RWPE2 (cell line): Measurements from ENCODE around the gene VENTX.

Experiments used
- ATAC-seq: fragments of 200-7000 bp; cut with Tn5 transposase; 3 replicates; pipeline ENCODE4 v1.9.1; 2021; ENCODE audit warnings: low read depth
- DNase-seq: peaks from one replicate; pipeline ENCODE4 v3.0.0-alpha.2; 2020; ENCODE audit warnings: low spot score
- H3K27ac ChIP-seq: fragments of 450-650 bp; 2 replicates; pipeline ENCODE4 v1.5.1; 2017; ENCODE audit warnings: mild to moderate bottlenecking; ENCODE audit not compliant: poor library complexity, severe bottlenecking
- H3K27me3 ChIP-seq: fragments of 250-450 bp; sonication (Bioruptor Pico); 2 replicates; pipeline ENCODE4 v1.5.1; 2021; ENCODE audit warnings: mild to moderate bottlenecking, moderate library complexity; ENCODE audit not compliant: insufficient read depth, poor library complexity, severe bottlenecking
- H3K36me3 ChIP-seq: fragments of 250-450 bp; sonication (Bioruptor Pico); 2 replicates; pipeline ENCODE4 v1.5.1; 2020; ENCODE audit warnings: low read depth, mild to moderate bottlenecking, moderate library complexity
- H3K4me1 ChIP-seq: fragments of 250-450 bp; sonication (Bioruptor Pico); 2 replicates; pipeline ENCODE4 v1.5.1; 2021; ENCODE audit warnings: mild to moderate bottlenecking, moderate library complexity; ENCODE audit not compliant: insufficient read depth, poor library complexity, severe bottlenecking
- H3K4me3 ChIP-seq: fragments of 250-450 bp; sonication (Bioruptor Pico); 2 replicates; pipeline ENCODE4 v1.5.1; 2021; ENCODE audit warnings: mild to moderate bottlenecking, moderate library complexity; ENCODE audit not compliant: severe bottlenecking
- H3K9me3 ChIP-seq: fragments of 250-450 bp; sonication (Bioruptor Pico); 2 replicates; pipeline ENCODE4 v1.5.1; 2021; ENCODE audit warnings: mild to moderate bottlenecking, moderate library complexity; ENCODE audit not compliant: severe bottlenecking
- TF ChIP-seq, protein P1 (sequence below): fragments of 450-650 bp; IDR thresholded peaks from one replicate; pipeline ENCODE4 v1.5.1; 2017; ENCODE audit warnings: mild to moderate bottlenecking, moderate library complexity; ENCODE audit not compliant: poor library complexity, severe bottlenecking

VENTX gene

DNA sequence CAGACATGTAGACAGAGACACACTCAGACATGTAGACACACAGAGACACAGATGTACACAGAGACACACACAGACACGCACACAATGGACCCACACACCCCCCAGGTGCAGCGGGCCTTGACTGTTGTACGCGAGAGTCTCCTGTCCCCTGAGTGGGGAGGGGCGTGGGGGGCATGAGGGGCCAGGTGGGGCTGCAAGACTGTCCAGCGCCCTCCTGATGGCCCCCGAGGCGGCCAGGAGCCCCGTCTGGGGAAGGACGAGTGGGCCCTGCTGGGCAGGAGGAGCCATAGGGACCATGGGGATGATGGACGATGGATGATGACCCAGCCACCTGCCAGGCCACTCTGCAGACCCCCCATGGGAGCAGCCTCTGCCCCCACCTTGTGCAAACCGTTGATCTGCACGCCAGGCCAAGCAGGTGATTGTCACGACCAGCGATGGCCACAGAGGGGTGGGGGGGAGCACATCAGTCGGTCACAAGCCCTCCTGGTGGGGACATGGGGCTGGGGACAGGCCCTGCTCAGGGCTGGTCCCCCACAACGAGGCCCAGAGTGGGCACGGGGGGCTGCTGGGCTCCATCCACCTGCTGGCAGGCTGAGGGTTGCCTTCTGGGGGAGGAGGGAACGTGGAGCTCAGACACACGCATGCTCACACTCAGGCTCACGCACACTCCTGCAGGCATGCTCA lies 11.6 kb downstream of the VENTX start:
- no peak overlapping the region for H3K4me3 ChIP-seq
- DNase-seq (no peak), ATAC-seq (no peak)
- no peaks in the 10 kb centered on the region for H3K4me1 ChIP-seq
- no peak overlapping the region for H3K27ac ChIP-seq
- H3K27me3 ChIP-seq, result no peaks in the 10 kb centered on the region
- H3K9me3 ChIP-seq, result no peaks in the 10 kb centered on the region
- TF ChIP-seq, protein P1, sequence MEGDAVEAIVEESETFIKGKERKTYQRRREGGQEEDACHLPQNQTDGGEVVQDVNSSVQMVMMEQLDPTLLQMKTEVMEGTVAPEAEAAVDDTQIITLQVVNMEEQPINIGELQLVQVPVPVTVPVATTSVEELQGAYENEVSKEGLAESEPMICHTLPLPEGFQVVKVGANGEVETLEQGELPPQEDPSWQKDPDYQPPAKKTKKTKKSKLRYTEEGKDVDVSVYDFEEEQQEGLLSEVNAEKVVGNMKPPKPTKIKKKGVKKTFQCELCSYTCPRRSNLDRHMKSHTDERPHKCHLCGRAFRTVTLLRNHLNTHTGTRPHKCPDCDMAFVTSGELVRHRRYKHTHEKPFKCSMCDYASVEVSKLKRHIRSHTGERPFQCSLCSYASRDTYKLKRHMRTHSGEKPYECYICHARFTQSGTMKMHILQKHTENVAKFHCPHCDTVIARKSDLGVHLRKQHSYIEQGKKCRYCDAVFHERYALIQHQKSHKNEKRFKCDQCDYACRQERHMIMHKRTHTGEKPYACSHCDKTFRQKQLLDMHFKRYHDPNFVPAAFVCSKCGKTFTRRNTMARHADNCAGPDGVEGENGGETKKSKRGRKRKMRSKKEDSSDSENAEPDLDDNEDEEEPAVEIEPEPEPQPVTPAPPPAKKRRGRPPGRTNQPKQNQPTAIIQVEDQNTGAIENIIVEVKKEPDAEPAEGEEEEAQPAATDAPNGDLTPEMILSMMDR, result no peak
- no peaks in the 10 kb centered on the region for H3K36me3 ChIP-seq

DNA sequence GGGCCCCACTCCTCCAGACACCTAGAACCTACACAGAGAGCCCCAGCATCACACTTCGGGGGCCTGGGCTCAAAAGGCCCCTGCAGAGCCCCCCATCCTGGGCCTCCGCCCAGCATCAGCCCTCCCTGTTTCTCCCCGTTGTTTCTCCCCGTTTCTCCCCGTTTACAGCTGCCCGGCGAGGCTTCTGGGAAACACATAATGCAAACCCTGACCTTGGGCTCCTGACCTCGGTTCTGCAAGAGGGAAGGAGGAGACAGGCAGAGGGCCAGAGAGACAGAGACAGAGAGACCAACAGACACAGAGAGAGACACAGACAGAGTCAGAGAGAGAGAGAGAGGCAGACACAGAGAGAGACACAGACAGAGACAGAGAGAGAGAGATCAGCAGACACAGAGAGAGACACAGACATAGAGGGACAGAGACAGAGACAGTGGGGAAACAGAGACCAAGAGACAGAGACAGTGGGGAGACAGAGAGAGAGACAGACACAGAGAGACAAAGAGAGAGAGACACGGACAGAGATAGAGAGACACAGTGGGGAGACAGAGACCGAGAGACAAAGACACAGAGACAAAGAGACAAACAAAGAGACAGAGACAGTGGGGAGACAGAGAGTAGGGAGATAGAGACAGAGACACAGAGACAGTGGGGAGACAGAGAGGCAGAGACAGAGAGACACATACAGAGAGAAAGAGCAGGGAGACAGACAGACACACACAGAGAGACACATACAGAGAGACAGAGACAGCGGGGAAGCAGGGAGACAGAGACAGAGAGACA lies 12.5 kb downstream of the VENTX start:
- no peak for DNase-seq
- no peaks in the 10 kb centered on the region for H3K4me1 ChIP-seq
- H3K9me3 ChIP-seq, result no peaks in the 10 kb centered on the region
- H3K27me3 ChIP-seq, result no peaks in the 10 kb centered on the region
- H3K4me3 ChIP-seq, result no peak overlapping the region
- H3K36me3 ChIP-seq, result no peaks in the 10 kb centered on the region
- ATAC-seq, result no peak
- H3K27ac ChIP-seq, result no peak overlapping the region
- TF ChIP-seq, protein P1, result no peak

DNA sequence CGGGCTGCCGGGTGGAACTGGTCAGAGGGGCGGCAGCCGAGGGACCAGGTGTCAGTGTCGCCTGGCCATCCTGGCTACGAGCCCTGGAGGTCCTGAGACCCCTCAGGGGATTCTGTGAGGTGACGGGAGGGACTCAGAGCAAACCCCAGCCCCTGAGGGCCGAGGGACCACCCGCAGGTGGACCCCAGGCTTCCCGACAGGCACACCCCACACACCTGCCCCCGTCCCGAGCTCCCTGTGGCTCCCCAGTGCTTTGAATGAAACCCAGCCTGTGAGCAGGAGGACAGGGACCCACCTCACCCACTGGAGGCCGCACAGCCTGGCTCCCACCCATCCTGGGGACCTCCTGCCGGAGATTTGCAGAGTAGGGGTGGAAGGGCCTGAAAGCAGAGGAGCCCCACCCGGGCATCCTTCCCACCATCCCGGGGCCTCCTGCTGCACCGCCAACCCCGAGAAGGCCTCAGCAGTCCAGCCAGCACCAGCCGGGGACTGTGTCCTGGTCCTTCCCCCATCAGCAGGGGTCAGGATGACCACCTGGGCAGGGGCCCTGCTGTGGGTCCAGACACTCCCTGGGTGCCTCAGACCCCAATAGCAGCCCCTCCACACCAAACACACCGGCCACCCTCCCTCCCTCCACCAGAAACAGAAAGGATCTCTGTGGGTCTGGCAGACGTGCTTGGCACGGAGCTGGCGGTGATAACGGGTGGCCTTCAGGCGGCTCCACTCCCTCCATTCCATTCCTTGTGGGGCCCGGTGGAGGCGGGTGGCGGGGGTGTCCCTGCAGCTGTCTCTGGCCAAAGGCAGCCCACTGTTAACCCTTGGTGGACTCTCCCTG lies 13.9 kb downstream of the VENTX start:
- ATAC-seq (no peak), DNase-seq (no peak)
- H3K4me3 ChIP-seq, result no peak overlapping the region
- no peaks in the 10 kb centered on the region for H3K27me3 ChIP-seq
- H3K27ac ChIP-seq, result no peak overlapping the region
- TF ChIP-seq, protein P1, result no peak
- no peaks in the 10 kb centered on the region for H3K36me3 ChIP-seq
- no peaks in the 10 kb centered on the region for H3K4me1 ChIP-seq
- no peaks in the 10 kb centered on the region for H3K9me3 ChIP-seq

DNA sequence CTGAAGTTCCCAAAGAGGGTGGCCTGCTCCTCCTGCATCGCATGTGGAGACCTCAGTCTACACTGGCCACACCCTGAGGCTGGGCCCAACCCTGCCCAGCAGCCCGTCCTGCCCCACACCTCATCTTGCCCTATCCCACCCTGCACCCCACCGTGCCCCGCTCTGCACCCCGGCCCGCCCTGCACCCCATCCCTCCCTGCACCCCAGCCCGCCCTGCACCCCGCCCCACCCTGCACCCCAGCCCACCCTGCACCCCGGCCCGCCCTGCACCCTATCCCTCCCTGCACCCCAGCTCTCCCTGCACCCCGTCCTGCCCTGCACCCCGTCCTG lies 14.5 kb downstream of the VENTX start:
- Histone ChIP-seq H3K27ac (no peak overlapping the region), H3K4me1 (peaks cover under 1% of the 10 kb centered on the region), H3K9me3 (no peaks in the 10 kb centered on the region), H3K27me3 (no peaks in the 10 kb centered on the region), H3K36me3 (no peaks in the 10 kb centered on the region), H3K4me3 (no peak overlapping the region)
- no peak for DNase-seq
- no peak for ATAC-seq
- TF ChIP-seq, protein P1, result no peak
